Trophoblast cell (in vitro differentiated cells and primary cell): ENCODE results near the gene IGLL1.

Experiments used
- DNase-seq, 2 donors: peaks; one replicate each; pipeline ENCODE4 v3.0.0-alpha.2; 2016
- H2AFZ ChIP-seq: 2 replicates; pipeline ENCODE4 v1.6.1; 2013; ENCODE audit warnings: low read length, moderate library complexity, mild to moderate bottlenecking; ENCODE audit not compliant: insufficient read depth, poor library complexity
- H2AK5ac ChIP-seq: 2 replicates; pipeline ENCODE4 v1.6.1; 2013; ENCODE audit warnings: mild to moderate bottlenecking, low read length
- H2BK120ac ChIP-seq: 2 replicates; pipeline ENCODE4 v1.6.1; 2013; ENCODE audit warnings: low read length, mild to moderate bottlenecking, moderate library complexity; ENCODE audit not compliant: insufficient read depth, poor library complexity
- H2BK12ac ChIP-seq: 2 replicates; pipeline ENCODE4 v1.6.1; 2013; ENCODE audit warnings: mild to moderate bottlenecking, low read length, moderate library complexity
- H2BK5ac ChIP-seq: 2 replicates; pipeline ENCODE4 v1.6.1; 2013; ENCODE audit warnings: low read length, low read depth, moderate library complexity, mild to moderate bottlenecking; ENCODE audit not compliant: poor library complexity
- H3K14ac ChIP-seq: 2 replicates; pipeline ENCODE4 v1.6.1; 2013; ENCODE audit warnings: mild to moderate bottlenecking, low read length
- H3K18ac ChIP-seq: 2 replicates; pipeline ENCODE4 v1.6.1; 2013; ENCODE audit warnings: mild to moderate bottlenecking, low read length
- H3K23ac ChIP-seq: 2 replicates; pipeline ENCODE4 v1.6.1; 2013; ENCODE audit warnings: low read length
- H3K27ac ChIP-seq: 2 replicates; pipeline ENCODE4 v1.5.1; 2013; ENCODE audit warnings: low read depth, mild to moderate bottlenecking, inconsistent platforms, low read length, moderate library complexity
- H3K27me3 ChIP-seq: 2 replicates; pipeline ENCODE4 v1.6.1; 2013; ENCODE audit warnings: inconsistent platforms, mild to moderate bottlenecking, low read length, moderate library complexity; ENCODE audit not compliant: insufficient read depth
- H3K36me3 ChIP-seq, 2 experiments: 1 replicate in 1 of 2; 2 replicates in 1 of 2; pipeline ENCODE4 v1.6.1; 2013; ENCODE audit warnings: low read length in 2 of 2, mild to moderate bottlenecking in 2 of 2, moderate library complexity in 1 of 2; ENCODE audit not compliant: insufficient read depth in 2 of 2, control insufficient read depth in 1 of 2
- H3K4ac ChIP-seq: 2 replicates; pipeline ENCODE4 v1.6.1; 2013; ENCODE audit warnings: low read depth, mild to moderate bottlenecking, low read length, moderate library complexity
- H3K4me1 ChIP-seq, 2 experiments: 1 replicate in 1 of 2; 2 replicates in 1 of 2; pipeline ENCODE4 v1.6.1; 2013; ENCODE audit warnings: low read length in 2 of 2, mild to moderate bottlenecking in 2 of 2, moderate library complexity in 1 of 2; ENCODE audit not compliant: insufficient read depth in 2 of 2, control insufficient read depth in 1 of 2
- H3K4me2 ChIP-seq: 2 replicates; pipeline ENCODE4 v1.6.1; 2013; ENCODE audit warnings: inconsistent platforms, mild to moderate bottlenecking, low read length, moderate library complexity
- H3K4me3 ChIP-seq: 2 replicates; pipeline ENCODE4 v1.5.1; 2013; ENCODE audit warnings: mild to moderate bottlenecking, low read depth, low read length, inconsistent platforms
- H3K79me1 ChIP-seq: one replicate; pipeline ENCODE4 v1.6.1; 2013; ENCODE audit warnings: low read length
- H3K79me2 ChIP-seq: 2 replicates; pipeline ENCODE4 v1.6.1; 2013; ENCODE audit warnings: low read length, mild to moderate bottlenecking; ENCODE audit not compliant: control insufficient read depth, insufficient read depth, poor library complexity
- H3K9ac ChIP-seq: 2 replicates; pipeline ENCODE4 v1.6.1; 2013; ENCODE audit warnings: mild to moderate bottlenecking, low read length
- H3K9me3 ChIP-seq: 2 replicates; pipeline ENCODE4 v1.6.1; 2013; ENCODE audit warnings: low read depth, mild to moderate bottlenecking, control low read depth, inconsistent platforms, low read length; ENCODE audit not compliant: insufficient read depth
- H4K12ac ChIP-seq: 2 replicates; pipeline ENCODE4 v1.6.1; 2013; ENCODE audit warnings: low read depth, mild to moderate bottlenecking, low read length, moderate library complexity
- H4K8ac ChIP-seq: 2 replicates; pipeline ENCODE4 v1.6.1; 2013; ENCODE audit warnings: low read depth, mild to moderate bottlenecking, low read length, moderate library complexity
- H4K91ac ChIP-seq: one replicate; pipeline ENCODE4 v1.6.1; 2013; ENCODE audit warnings: low read depth, mild to moderate bottlenecking, low read length, moderate library complexity
- whole genome bisulfite sequencing: extraction: QIAGEN DNeasy Blood & Tissue Kit; methylation state at CpG from one replicate; pipeline ENCODE4 v1.1.7; 2013; ENCODE audit warnings: missing lambda C conversion rate; ENCODE audit not compliant: insufficient read length, insufficient coverage; ENCODE audit errors: extremely low coverage; 5-methylcytosine and 5-hydroxymethylcytosine counted together

The IGLL1 gene

DNA sequence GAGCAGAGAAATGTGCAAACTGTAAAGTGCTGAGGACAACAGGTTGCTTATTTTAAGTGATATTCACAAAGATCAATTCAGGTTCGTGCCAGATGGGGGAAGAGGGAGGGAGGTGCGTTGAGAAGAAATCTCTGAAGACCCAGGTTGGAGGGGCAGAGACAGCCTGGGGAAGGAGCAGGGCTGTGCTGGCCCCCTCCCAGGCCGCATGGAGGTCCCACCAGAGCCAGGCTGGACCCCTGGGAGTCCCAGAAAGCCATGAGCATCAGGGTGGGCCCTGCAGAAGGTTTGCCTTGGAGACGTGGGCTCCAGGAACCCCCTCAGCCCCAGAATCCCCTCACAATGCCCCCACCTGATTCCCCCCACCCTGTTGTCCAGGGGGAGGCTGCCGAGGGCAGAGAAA lies 47.4 kb downstream of the IGLL1 start:
- H2AFZ ChIP-seq: no peak overlapping the region
- no peak for DNase-seq

GRCh38 chr22:23531966-23532705 lies 48.0 kb downstream of the IGLL1 start:
- H3K23ac ChIP-seq: no peak overlapping the region
- peaks cover 3% of the 10 kb centered on the region for H3K9me3 ChIP-seq
- H3K4me2 ChIP-seq: no peak overlapping the region

More for the DNA sequence above, 47.4 kb downstream of the IGLL1 start:
- Histone ChIP-seq H2BK120ac (peak overlapping the region; percentile 88), H3K27ac (no peak overlapping the region), H3K9me3 (peaks cover 3% of the 10 kb centered on the region), H2BK12ac (peak overlapping the region; percentile 75), H3K4me3 (no peak overlapping the region), H4K8ac (peak overlapping the region; percentile 55), H3K79me1 (peaks cover 38% of the 10 kb centered on the region), H3K14ac (peak overlapping the region; percentile 60), H4K12ac (peak overlapping the region; percentile 6), H3K36me3 (no peaks in the 10 kb centered on the region), H3K4me2 (no peak overlapping the region), H3K4ac (no peak overlapping the region), H4K91ac (peak overlapping the region; percentile 90), H2AK5ac (peak overlapping the region; percentile 83), H3K23ac (no peak overlapping the region), H3K79me2 (peaks cover 3% of the 10 kb centered on the region), H2BK5ac (peak overlapping the region; percentile 19), H3K4me1 (peaks cover 28 to 41% of the 10 kb centered on the region in 2 experiments), H3K18ac (no peak overlapping the region), H3K9ac (no peak overlapping the region), H3K27me3 (no peaks in the 10 kb centered on the region)
- no CpG with 5 or more reads among the region's 5 CpGs for WGBS

DNA sequence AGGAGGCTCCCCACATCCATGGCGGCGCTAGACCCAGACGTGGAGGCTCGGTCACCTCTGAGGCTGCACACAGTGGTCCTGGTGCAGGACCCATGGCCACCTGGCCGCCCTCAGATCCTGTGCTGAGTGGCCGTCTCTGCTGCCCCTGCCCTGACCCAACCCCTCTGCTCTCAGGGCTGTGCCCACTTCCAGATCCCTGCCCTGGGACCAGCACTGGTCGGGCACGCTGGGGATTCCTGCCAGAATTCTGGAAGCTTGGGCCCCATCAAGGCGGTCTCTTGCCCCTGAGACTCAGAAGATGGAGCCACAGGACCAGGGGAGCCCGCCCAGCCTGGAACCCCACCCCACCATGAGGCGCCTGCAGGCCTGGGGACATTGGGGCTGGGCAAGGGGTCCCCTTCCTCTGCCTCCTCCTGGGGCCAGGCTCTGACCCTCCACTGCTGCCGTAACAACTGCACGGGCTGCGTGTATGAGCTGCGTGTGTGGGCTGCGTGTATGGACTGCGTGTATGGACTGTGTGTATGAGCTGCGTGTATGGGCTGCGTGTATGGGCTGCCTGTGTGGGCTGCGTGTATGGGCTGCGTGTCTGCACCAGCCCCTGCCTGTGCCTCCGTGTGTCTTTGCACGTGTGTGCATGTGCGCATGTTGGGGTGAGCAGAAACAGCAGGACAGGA lies 48.7 kb downstream of the IGLL1 start:
- no peak overlapping the region for H3K18ac ChIP-seq
- H3K36me3 ChIP-seq: no peaks in the 10 kb centered on the region
- no peak overlapping the region for H3K27ac ChIP-seq
- DNase-seq: no peak
- H3K9me3 ChIP-seq: peaks cover 3% of the 10 kb centered on the region
- H4K12ac ChIP-seq: no peak overlapping the region
- H3K4ac ChIP-seq: no peak overlapping the region
- peak overlapping the region; percentile 12 for H2AK5ac ChIP-seq
- H3K23ac ChIP-seq: no peak overlapping the region
- peak overlapping the region; percentile 42 for H2BK12ac ChIP-seq
- H3K14ac ChIP-seq: peak overlapping the region; percentile 4
- no peak overlapping the region for H3K4me3 ChIP-seq
- H3K4me2 ChIP-seq: no peak overlapping the region
- peak overlapping the region; percentile 90 for H4K91ac ChIP-seq
- no peak overlapping the region for H2AFZ ChIP-seq
- no peak overlapping the region for H2BK5ac ChIP-seq
- no peaks in the 10 kb centered on the region for H3K27me3 ChIP-seq
- no peak overlapping the region for H3K9ac ChIP-seq
- peaks cover 3% of the 10 kb centered on the region for H3K79me2 ChIP-seq
- no CpG with 5 or more reads among the region's 24 CpGs for WGBS
- H4K8ac ChIP-seq: peak overlapping the region; percentile 44
- peaks cover 25 to 37% of the 10 kb centered on the region in 2 experiments for H3K4me1 ChIP-seq
- H3K79me1 ChIP-seq: peaks cover 39% of the 10 kb centered on the region
- peak overlapping the region; percentile 51 for H2BK120ac ChIP-seq

More at GRCh38 chr22:23531966-23532705, 48.0 kb downstream of the IGLL1 start:
- Histone ChIP-seq H2AK5ac (peak overlapping the region; percentile 83), H3K14ac (peak overlapping the region; percentile 52), H3K4me3 (no peak overlapping the region), H3K9ac (no peak overlapping the region), H2BK12ac (peak overlapping the region; percentile 75), H3K27me3 (no peaks in the 10 kb centered on the region), H3K36me3 (no peaks in the 10 kb centered on the region), H3K18ac (peak overlapping the region; percentile 16), H3K4ac (no peak overlapping the region), H4K8ac (peak overlapping the region; percentile 27), H3K27ac (no peak overlapping the region), H4K12ac (no peak overlapping the region), H2AFZ (no peak overlapping the region), H3K4me1 (peaks cover 25 to 39% of the 10 kb centered on the region in 2 experiments), H2BK120ac (peak overlapping the region; percentile 88), H4K91ac (peak overlapping the region; percentile 90), H3K79me1 (peaks cover 36% of the 10 kb centered on the region), H3K79me2 (peaks cover 3% of the 10 kb centered on the region), H2BK5ac (no peak overlapping the region)
- DNase-seq: no peak
- WGBS: no CpG with 5 or more reads among the region's 13 CpGs

DNA sequence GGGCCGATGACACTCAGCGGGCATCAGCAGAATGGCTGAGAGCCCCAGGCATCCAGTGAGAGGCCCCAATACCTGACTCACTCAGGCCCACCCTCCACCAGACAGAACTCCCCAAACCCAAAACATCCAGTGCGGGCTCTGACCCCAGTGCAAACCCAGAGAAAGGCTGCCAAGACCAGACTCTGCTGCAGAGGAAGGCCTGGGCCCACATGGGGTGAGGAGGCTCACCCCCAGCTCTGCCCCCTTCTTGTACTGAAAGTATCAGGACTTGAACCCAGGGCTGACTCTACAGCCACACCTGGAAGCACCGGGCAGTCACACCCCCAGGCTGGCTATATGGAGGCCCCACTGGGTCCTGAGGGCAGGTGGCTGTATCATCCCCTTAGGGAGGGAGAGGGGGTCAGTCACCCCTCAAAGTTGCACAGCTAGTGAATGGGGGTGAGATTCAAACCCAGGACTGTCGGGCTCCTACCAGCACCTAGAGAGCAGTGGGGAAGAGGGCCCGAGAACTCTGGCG lies 49.3 kb downstream of the IGLL1 start:
- no peak overlapping the region for H3K4me3 ChIP-seq
- no CpG with 5 or more reads among the region's 7 CpGs for WGBS
- no peak overlapping the region for H4K12ac ChIP-seq

More for the DNA sequence above, 49.3 kb downstream of the IGLL1 start:
- Histone ChIP-seq H2AK5ac (peak overlapping the region; percentile 3), H2BK120ac (peak overlapping the region; percentile 10), H3K79me1 (peaks cover 39% of the 10 kb centered on the region), H4K8ac (no peak overlapping the region), H3K14ac (no peak overlapping the region), H3K4ac (no peak overlapping the region), H2BK12ac (peak overlapping the region; percentile 12), H3K27ac (no peak overlapping the region), H3K4me2 (no peak overlapping the region), H3K9me3 (peaks cover 3% of the 10 kb centered on the region), H3K23ac (no peak overlapping the region), H3K36me3 (no peaks in the 10 kb centered on the region), H3K4me1 (peaks cover 25 to 37% of the 10 kb centered on the region in 2 experiments), H2AFZ (no peak overlapping the region), H2BK5ac (no peak overlapping the region), H3K79me2 (peaks cover 3% of the 10 kb centered on the region), H3K27me3 (no peaks in the 10 kb centered on the region), H3K9ac (no peak overlapping the region), H3K18ac (no peak overlapping the region), H4K91ac (peak overlapping the region; percentile 90)
- no peak for DNase-seq
